Measurements from ENCODE around the gene DENND1A.

DENND1A gene

GRCh38 chr9:123682746-123683145, 247.2 kb downstream of the DENND1A start:
- H3K27ac ChIP-seq = no peak overlapping the region
- no peak overlapping the region for H3K4me3 ChIP-seq
- no peak for TF ChIP-seq EZH2 (IDR thresholded peaks at IDR 0.05)
- DNase-seq (ENCODE audit: low read depth, low spot score) = no peak
- no peaks in the 10 kb centered on the region for H3K9me3 ChIP-seq (ENCODE audit: low read depth, low read length)
- no peaks in the 10 kb centered on the region for H3K36me3 ChIP-seq (ENCODE audit: insufficient read depth, low read length)
- no peak overlapping the region for H3K9ac ChIP-seq (ENCODE audit: insufficient read length)

GRCh38 chr9:123680352-123680751, 249.6 kb downstream of the DENND1A start:
- no peaks in the 10 kb centered on the region for H3K36me3 ChIP-seq (ENCODE audit: insufficient read depth, low read length)
- TF ChIP-seq POLR2AphosphoS5 (IDR thresholded peaks at IDR 0.05; ENCODE audit: borderline replicate concordance, low read depth, low read length) = no peak
- no peak for TF ChIP-seq EZH2 (IDR thresholded peaks at IDR 0.05)
- TF ChIP-seq FOXP2 (optimal IDR thresholded peaks at IDR 0.05; ENCODE audit: control extremely low read depth, extremely low read length, insufficient read depth) = no peak
- no peaks in the 10 kb centered on the region for H3K9me3 ChIP-seq (ENCODE audit: low read depth, low read length)
- no peak overlapping the region for H3K4me3 ChIP-seq
- no peak overlapping the region for H3K27ac ChIP-seq
- no peak for DNase-seq (ENCODE audit: low read depth, low spot score)
- no peak overlapping the region for H3K9ac ChIP-seq (ENCODE audit: insufficient read length)

- Histone ChIP-seq H3K9me3 (ENCODE audit: low read depth, low read length) (no peaks in the 10 kb centered on the region), H3K27ac (no peak overlapping the region), H3K4me3 (no peak overlapping the region), H3K9ac (ENCODE audit: insufficient read length) (no peak overlapping the region), H3K36me3 (ENCODE audit: insufficient read depth, low read length) (no peaks in the 10 kb centered on the region)
- no peak for DNase-seq (ENCODE audit: low read depth, low spot score)
- TF ChIP-seq POLR2AphosphoS5 (IDR thresholded peaks at IDR 0.05; ENCODE audit: borderline replicate concordance, low read depth, low read length) (no peak), EZH2 (IDR thresholded peaks at IDR 0.05) (no peak), FOXP2 (optimal IDR thresholded peaks at IDR 0.05; ENCODE audit: control extremely low read depth, extremely low read length, insufficient read depth) (no peak)
Observed at GRCh38 chr9:123679330-123679987, 250.5 kb downstream of the DENND1A start.

GRCh38 chr9:123678878-123679329, 251.0 kb downstream of the DENND1A start:
- no peak overlapping the region for H3K4me3 ChIP-seq
- no peak for DNase-seq (ENCODE audit: low read depth, low spot score)
- TF ChIP-seq EZH2 (IDR thresholded peaks at IDR 0.05) (no peak), FOXP2 (optimal IDR thresholded peaks at IDR 0.05; ENCODE audit: control extremely low read depth, extremely low read length, insufficient read depth) (no peak), POLR2AphosphoS5 (IDR thresholded peaks at IDR 0.05; ENCODE audit: borderline replicate concordance, low read depth, low read length) (no peak)
- no peak overlapping the region for H3K9ac ChIP-seq (ENCODE audit: insufficient read length)
- H3K9me3 ChIP-seq (ENCODE audit: low read depth, low read length) = no peaks in the 10 kb centered on the region
- H3K27ac ChIP-seq = no peak overlapping the region
- no peaks in the 10 kb centered on the region for H3K36me3 ChIP-seq (ENCODE audit: insufficient read depth, low read length)

GRCh38 chr9:123678038-123678877, 251.7 kb downstream of the DENND1A start:
- TF ChIP-seq EZH2 (IDR thresholded peaks at IDR 0.05) (no peak), POLR2AphosphoS5 (IDR thresholded peaks at IDR 0.05; ENCODE audit: borderline replicate concordance, low read depth, low read length) (no peak), FOXP2 (optimal IDR thresholded peaks at IDR 0.05; ENCODE audit: control extremely low read depth, extremely low read length, insufficient read depth) (no peak)
- no peak overlapping the region for H3K27ac ChIP-seq
- DNase-seq (ENCODE audit: low read depth, low spot score) = no peak
- H3K36me3 ChIP-seq (ENCODE audit: insufficient read depth, low read length) = no peaks in the 10 kb centered on the region
- H3K9ac ChIP-seq (ENCODE audit: insufficient read length) = no peak overlapping the region
- no peaks in the 10 kb centered on the region for H3K9me3 ChIP-seq (ENCODE audit: low read depth, low read length)
- H3K4me3 ChIP-seq = no peak overlapping the region

- no peaks in the 10 kb centered on the region for H3K36me3 ChIP-seq (ENCODE audit: insufficient read depth, low read length)
- H3K9me3 ChIP-seq (ENCODE audit: low read depth, low read length) = no peaks in the 10 kb centered on the region
- H3K9ac ChIP-seq (ENCODE audit: insufficient read length) = no peak overlapping the region
- no peak overlapping the region for H3K27ac ChIP-seq
- H3K4me3 ChIP-seq = no peak overlapping the region
- TF ChIP-seq EZH2 (IDR thresholded peaks at IDR 0.05) (no peak), POLR2AphosphoS5 (IDR thresholded peaks at IDR 0.05; ENCODE audit: borderline replicate concordance, low read depth, low read length) (no peak), FOXP2 (optimal IDR thresholded peaks at IDR 0.05; ENCODE audit: control extremely low read depth, extremely low read length, insufficient read depth) (no peak)
- no peak for DNase-seq (ENCODE audit: low read depth, low spot score)
Observed at GRCh38 chr9:123676869-123677268, 253.1 kb downstream of the DENND1A start.

GRCh38 chr9:123669346-123669745, 260.6 kb downstream of the DENND1A start:
- H3K36me3 ChIP-seq (ENCODE audit: insufficient read depth, low read length) = no peaks in the 10 kb centered on the region
- TF ChIP-seq FOXP2 (optimal IDR thresholded peaks at IDR 0.05; ENCODE audit: control extremely low read depth, extremely low read length, insufficient read depth) (no peak), POLR2AphosphoS5 (IDR thresholded peaks at IDR 0.05; ENCODE audit: borderline replicate concordance, low read depth, low read length) (no peak), EZH2 (IDR thresholded peaks at IDR 0.05) (no peak)
- H3K27ac ChIP-seq = no peak overlapping the region
- no peak for DNase-seq (ENCODE audit: low read depth, low spot score)
- no peak overlapping the region for H3K4me3 ChIP-seq
- H3K9ac ChIP-seq (ENCODE audit: insufficient read length) = no peak overlapping the region
- H3K9me3 ChIP-seq (ENCODE audit: low read depth, low read length) = no peaks in the 10 kb centered on the region

- H3K9me3 ChIP-seq (ENCODE audit: low read depth, low read length) = no peaks in the 10 kb centered on the region
- H3K9ac ChIP-seq (ENCODE audit: insufficient read length) = no peak overlapping the region
- H3K36me3 ChIP-seq (ENCODE audit: insufficient read depth, low read length) = no peaks in the 10 kb centered on the region
- TF ChIP-seq EZH2 (IDR thresholded peaks at IDR 0.05) = no peak
- TF ChIP-seq FOXP2 (optimal IDR thresholded peaks at IDR 0.05; ENCODE audit: control extremely low read depth, extremely low read length, insufficient read depth) = no peak
- no peak for TF ChIP-seq POLR2AphosphoS5 (IDR thresholded peaks at IDR 0.05; ENCODE audit: borderline replicate concordance, low read depth, low read length)
- no peak for DNase-seq (ENCODE audit: low read depth, low spot score)
- no peak overlapping the region for H3K27ac ChIP-seq
- no peak overlapping the region for H3K4me3 ChIP-seq
Observed at GRCh38 chr9:123663529-123663928, 266.4 kb downstream of the DENND1A start.
